HepG2 (cell line): Measurements from ENCODE around the gene ANKRD65. TPM values are rescaled to one million over a fixed set of nuclear protein-coding genes. Genes with fewer than 3 reads are reported as not detected.
A peak's percentile ranks its signal among the peaks of the same experiment; 100 is the strongest.

ENCODE experiments used
- AGO1 ChIP-seq: fragments of 200-400 bp; formaldehyde crosslinking; IDR thresholded peaks from 2 replicates; pipeline ENCODE4 v1.6.1; 2017; ENCODE audit warnings: mild to moderate bottlenecking, low read depth, low read length, moderate library complexity; ENCODE audit not compliant: poor library complexity, severe bottlenecking
- CAMTA2 ChIP-seq: sonication (generic); formaldehyde crosslinking; IDR thresholded peaks from 2 replicates; pipeline ENCODE4 v1.4.0; 2020; ENCODE audit warnings: mild to moderate bottlenecking, missing genetic modification reagents, borderline replicate concordance
- CREB1 ChIP-seq, 2 experiments: fragments of 450-650 bp in 1 of 2; IDR thresholded peaks; 2 replicates each; pipeline ENCODE4 v1.6.1; 2016 to 2017; ENCODE audit warnings: control low read depth in 1 of 2, mild to moderate bottlenecking in 1 of 2, missing compliant biosample characterization in 1 of 2, missing genetic modification characterization in 1 of 2
- ETV6 ChIP-seq: sonication (generic); formaldehyde crosslinking; conservative IDR thresholded peaks from 2 replicates; pipeline ENCODE4 v1.4.0; 2020; ENCODE audit warnings: missing genetic modification reagents
- JUN ChIP-seq: sonication (generic); formaldehyde crosslinking; IDR thresholded peaks from 2 replicates; pipeline ENCODE4 v1.4.0; 2020; ENCODE audit warnings: mild to moderate bottlenecking, missing genetic modification reagents
- MEF2D ChIP-seq: sonication (generic); formaldehyde crosslinking; IDR thresholded peaks from 2 replicates; pipeline ENCODE4 v1.5.1; 2020; ENCODE audit warnings: mild to moderate bottlenecking, missing genetic modification reagents
- PCBP1 ChIP-seq: fragments of 200-400 bp; formaldehyde crosslinking; IDR thresholded peaks from 2 replicates; pipeline ENCODE4 v1.6.1; 2017; ENCODE audit warnings: mild to moderate bottlenecking, low read depth, low read length, borderline replicate concordance
- ZC3H13 ChIP-seq: sonication (generic); formaldehyde crosslinking; IDR thresholded peaks from 2 replicates; pipeline ENCODE4 v1.8.1; 2023; ENCODE audit warnings: mild to moderate bottlenecking, missing genetic modification reagents, moderate library complexity
- ZKSCAN1 ChIP-seq: fragments of 150-350 bp; IDR thresholded peaks from 2 replicates; pipeline ENCODE4 v1.6.1; 2014; ENCODE audit warnings: low read length
- ZNF282 ChIP-seq: fragments of 450-650 bp; IDR thresholded peaks from 2 replicates; pipeline ENCODE4 v1.6.1; 2018; ENCODE audit not compliant: partially characterized antibody
- ZNF484 ChIP-seq: sonication (generic); formaldehyde crosslinking; IDR thresholded peaks from 2 replicates; pipeline ENCODE4 v1.5.1; 2020; ENCODE audit warnings: mild to moderate bottlenecking, low read depth, missing genetic modification reagents, borderline replicate concordance
- ZNF768 ChIP-seq: sonication (generic); formaldehyde crosslinking; IDR thresholded peaks from 2 replicates; pipeline ENCODE4 v1.4.0; 2020; ENCODE audit warnings: missing genetic modification reagents
- ZNF816 ChIP-seq: sonication (generic); formaldehyde crosslinking; IDR thresholded peaks from 2 replicates; pipeline ENCODE4 v1.8.0; 2022; ENCODE audit warnings: missing genetic modification reagents, mild to moderate bottlenecking, borderline replicate concordance
- ZNF891 ChIP-seq: sonication (generic); formaldehyde crosslinking; IDR thresholded peaks from 2 replicates; pipeline ENCODE4 v1.5.0; 2020; ENCODE audit warnings: mild to moderate bottlenecking, missing genetic modification reagents
- polyA plus RNA-seq, 8 experiments: library from polyadenylated mRNA; depleted of rRNA in 3 of 8; stranded (reverse) in 7 of 8; unstranded in 1 of 8; fragments of >200 nt; fragmentation: Illumina TruSeq in 4 of 8; extraction: Trizol in 4 of 8; gene quantifications; 2 replicates each; pipeline versions ENCODE4 v1.2.1 to v1.2.3, GENCODE V29; 2011 to 2016; ENCODE audit warnings: low read depth in 4 of 8, missing spikeins in 1 of 8, mixed read lengths in 1 of 8; ENCODE audit not compliant: insufficient read depth in 1 of 8
- total RNA-seq, 5 experiments: library from RNA; depleted of rRNA; stranded (reverse); fragments of >200 nt; fragmentation: Illumina TruSeq; extraction: Trizol; gene quantifications; 2 replicates each; pipeline ENCODE4 v1.2.3, GENCODE V29; 2016; ENCODE audit warnings: low read depth in 1 of 5
- TF ChIP-seq, protein P1 (sequence below): IDR thresholded peaks from 2 replicates; pipeline ENCODE4 v1.6.1; 2016; ENCODE audit warnings: low read depth, missing genetic modification reagents, missing compliant biosample characterization
- TF ChIP-seq, protein P2 (sequence below), 2 experiments: fragments of 450-650 bp in 1 of 2; sonication (generic) in 1 of 2; formaldehyde crosslinking; IDR thresholded peaks; 2 replicates each; pipeline versions ENCODE4 v1.5.0 to v1.8.0; 2020 to 2022; ENCODE audit warnings: mild to moderate bottlenecking in 1 of 2, missing genetic modification reagents in 1 of 2
- TF ChIP-seq, protein P3 (sequence below): sonication (generic); formaldehyde crosslinking; IDR thresholded peaks from 2 replicates; pipeline ENCODE4 v1.4.0; 2020; ENCODE audit warnings: mild to moderate bottlenecking, missing genetic modification reagents, borderline replicate concordance
- TF ChIP-seq, protein P4 (sequence below): IDR thresholded peaks from 2 replicates; pipeline ENCODE4 v1.6.1; 2016; ENCODE audit warnings: mild to moderate bottlenecking, missing biosample characterization, missing genetic modification reagents

ANKRD65 gene
- total and polyA plus RNA-seq, 2 of the 13 experiments (the other 11 are each of a cell fraction or from before 2014, with no cell fraction given) = 12.1 to 30.1 TPM

DNA sequence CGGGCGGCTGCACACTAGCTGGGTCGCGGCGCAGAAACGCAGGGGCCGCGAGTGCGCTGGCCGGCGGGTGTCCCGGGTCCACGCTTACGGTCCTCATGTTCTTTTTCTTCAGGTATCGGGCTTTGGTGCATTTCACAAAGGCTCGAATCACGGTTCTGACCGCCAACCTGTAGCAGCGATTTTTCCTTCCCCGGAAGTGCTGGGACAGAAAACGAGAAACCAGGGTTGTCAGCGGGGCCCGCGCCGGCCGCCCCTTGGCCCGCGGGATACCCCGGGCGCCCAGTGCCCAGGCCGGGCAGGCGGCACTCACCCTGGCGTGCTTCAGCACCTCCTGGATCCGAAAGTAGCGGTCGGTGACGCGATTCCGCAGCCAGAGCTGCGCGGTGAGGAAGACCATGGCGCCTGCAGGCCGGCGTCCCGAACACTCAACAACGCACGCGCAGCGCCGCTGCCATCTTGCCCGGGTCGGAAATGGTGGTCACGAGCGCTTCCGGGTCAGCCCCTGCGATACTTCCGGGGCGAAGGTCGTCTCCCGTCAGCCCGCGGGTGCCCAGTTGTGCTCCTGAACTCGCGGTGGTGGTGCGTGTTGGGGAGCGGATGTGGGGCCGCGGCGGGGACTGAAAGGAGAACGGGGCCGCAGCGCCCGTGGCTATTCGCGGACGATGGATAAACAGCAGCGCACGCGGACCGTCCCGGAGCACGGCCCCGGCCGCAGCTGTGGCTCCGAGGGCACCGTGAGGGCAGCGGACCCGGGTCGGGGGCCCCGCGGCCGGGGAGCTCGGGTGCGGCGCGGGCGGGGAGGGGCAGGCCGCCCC is 14.0 kb downstream of the ANKRD65 start, which contains the start of gene MRPL20 (continued):
- TF ChIP-seq CREB1 (IDR thresholded peaks at IDR 0.05) (peak; percentile 76), CREB1 (CRISPR knock-in tag; IDR thresholded peaks at IDR 0.05) (no peak), ETV6 (CRISPR knock-in tag) (peak; percentile 82), JUN (CRISPR knock-in tag) (no peak), ZNF891 (peak; percentile 77), PCBP1 (peak; percentile 95), ZC3H13 (CRISPR knock-in tag) (peak; percentile 97), ZNF484 (CRISPR knock-in tag) (peak; percentile 52; the same call in 1 of the 2 replicates), ZNF816 (peak; percentile 93; the same call in 1 of the 2 replicates), CAMTA2 (peak; percentile 84; the same call in 1 of the 2 replicates), ZNF768 (0 out of 2 replicates have a peak, but pooled peaks have one; percentile 41), MEF2D (CRISPR knock-in tag) (peak; percentile 39; the same call in 1 of the 2 replicates), ZKSCAN1 (no peak), ZNF282 (no peak), AGO1 (no peak)
- TF ChIP-seq, protein P1, sequence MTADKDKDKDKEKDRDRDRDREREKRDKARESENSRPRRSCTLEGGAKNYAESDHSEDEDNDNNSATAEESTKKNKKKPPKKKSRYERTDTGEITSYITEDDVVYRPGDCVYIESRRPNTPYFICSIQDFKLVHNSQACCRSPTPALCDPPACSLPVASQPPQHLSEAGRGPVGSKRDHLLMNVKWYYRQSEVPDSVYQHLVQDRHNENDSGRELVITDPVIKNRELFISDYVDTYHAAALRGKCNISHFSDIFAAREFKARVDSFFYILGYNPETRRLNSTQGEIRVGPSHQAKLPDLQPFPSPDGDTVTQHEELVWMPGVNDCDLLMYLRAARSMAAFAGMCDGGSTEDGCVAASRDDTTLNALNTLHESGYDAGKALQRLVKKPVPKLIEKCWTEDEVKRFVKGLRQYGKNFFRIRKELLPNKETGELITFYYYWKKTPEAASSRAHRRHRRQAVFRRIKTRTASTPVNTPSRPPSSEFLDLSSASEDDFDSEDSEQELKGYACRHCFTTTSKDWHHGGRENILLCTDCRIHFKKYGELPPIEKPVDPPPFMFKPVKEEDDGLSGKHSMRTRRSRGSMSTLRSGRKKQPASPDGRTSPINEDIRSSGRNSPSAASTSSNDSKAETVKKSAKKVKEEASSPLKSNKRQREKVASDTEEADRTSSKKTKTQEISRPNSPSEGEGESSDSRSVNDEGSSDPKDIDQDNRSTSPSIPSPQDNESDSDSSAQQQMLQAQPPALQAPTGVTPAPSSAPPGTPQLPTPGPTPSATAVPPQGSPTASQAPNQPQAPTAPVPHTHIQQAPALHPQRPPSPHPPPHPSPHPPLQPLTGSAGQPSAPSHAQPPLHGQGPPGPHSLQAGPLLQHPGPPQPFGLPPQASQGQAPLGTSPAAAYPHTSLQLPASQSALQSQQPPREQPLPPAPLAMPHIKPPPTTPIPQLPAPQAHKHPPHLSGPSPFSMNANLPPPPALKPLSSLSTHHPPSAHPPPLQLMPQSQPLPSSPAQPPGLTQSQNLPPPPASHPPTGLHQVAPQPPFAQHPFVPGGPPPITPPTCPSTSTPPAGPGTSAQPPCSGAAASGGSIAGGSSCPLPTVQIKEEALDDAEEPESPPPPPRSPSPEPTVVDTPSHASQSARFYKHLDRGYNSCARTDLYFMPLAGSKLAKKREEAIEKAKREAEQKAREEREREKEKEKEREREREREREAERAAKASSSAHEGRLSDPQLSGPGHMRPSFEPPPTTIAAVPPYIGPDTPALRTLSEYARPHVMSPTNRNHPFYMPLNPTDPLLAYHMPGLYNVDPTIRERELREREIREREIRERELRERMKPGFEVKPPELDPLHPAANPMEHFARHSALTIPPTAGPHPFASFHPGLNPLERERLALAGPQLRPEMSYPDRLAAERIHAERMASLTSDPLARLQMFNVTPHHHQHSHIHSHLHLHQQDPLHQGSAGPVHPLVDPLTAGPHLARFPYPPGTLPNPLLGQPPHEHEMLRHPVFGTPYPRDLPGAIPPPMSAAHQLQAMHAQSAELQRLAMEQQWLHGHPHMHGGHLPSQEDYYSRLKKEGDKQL (CRISPR knock-in tag) = peak; percentile 65; the same call in 1 of the 2 replicates
- TF ChIP-seq, protein P2, sequence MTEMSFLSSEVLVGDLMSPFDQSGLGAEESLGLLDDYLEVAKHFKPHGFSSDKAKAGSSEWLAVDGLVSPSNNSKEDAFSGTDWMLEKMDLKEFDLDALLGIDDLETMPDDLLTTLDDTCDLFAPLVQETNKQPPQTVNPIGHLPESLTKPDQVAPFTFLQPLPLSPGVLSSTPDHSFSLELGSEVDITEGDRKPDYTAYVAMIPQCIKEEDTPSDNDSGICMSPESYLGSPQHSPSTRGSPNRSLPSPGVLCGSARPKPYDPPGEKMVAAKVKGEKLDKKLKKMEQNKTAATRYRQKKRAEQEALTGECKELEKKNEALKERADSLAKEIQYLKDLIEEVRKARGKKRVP (CRISPR knock-in tag; IDR thresholded peaks at IDR 0.05) = peak in 1 of 2 experiments; percentile 57; a peak in 2 of 4 replicates
- TF ChIP-seq, protein P3, sequence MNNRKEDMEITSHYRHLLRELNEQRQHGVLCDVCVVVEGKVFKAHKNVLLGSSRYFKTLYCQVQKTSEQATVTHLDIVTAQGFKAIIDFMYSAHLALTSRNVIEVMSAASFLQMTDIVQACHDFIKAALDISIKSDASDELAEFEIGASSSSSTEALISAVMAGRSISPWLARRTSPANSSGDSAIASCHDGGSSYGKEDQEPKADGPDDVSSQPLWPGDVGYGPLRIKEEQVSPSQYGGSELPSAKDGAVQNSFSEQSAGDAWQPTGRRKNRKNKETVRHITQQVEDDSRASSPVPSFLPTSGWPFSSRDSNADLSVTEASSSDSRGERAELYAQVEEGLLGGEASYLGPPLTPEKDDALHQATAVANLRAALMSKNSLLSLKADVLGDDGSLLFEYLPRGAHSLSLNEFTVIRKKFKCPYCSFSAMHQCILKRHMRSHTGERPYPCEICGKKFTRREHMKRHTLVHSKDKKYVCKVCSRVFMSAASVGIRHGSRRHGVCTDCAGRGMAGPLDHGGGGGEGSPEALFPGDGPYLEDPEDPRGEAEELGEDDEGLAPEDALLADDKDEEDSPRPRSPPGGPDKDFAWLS = no peak
- TF ChIP-seq, protein P4, sequence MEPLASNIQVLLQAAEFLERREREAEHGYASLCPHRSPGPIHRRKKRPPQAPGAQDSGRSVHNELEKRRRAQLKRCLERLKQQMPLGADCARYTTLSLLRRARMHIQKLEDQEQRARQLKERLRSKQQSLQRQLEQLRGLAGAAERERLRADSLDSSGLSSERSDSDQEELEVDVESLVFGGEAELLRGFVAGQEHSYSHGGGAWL (CRISPR knock-in tag) = peak; percentile 89
